MCF 10A (cell line): Measurements from ENCODE around the gene NOX1. TPM values are rescaled to one million over a fixed set of nuclear protein-coding genes. Genes with fewer than 3 reads are reported as not detected.

Source experiments
- BruUV-seq: library from RNA; stranded (reverse); fragments of 400-500 nt; replicated peaks from 2 replicates; lab custom pipeline; 2021; lab: Mats Ljungman, UMichigan
- CTCF ChIA-PET: fragments of 300-600 bp; sonication (Branson Sonifier 250); formaldehyde crosslinking; extraction: SDS; loops from one replicate; lab custom pipeline; 2021; ENCODE audit warnings: antibody characterized with exemption, inconsistent platforms; lab: Yijun Ruan, JAX
- POLR2A ChIA-PET: fragments of 300-600, 350-650 bp; sonication (Branson Sonifier 250); formaldehyde crosslinking; extraction: SDS; loops from one replicate; lab custom pipeline; 2020; ENCODE audit warnings: antibody characterized with exemption, inconsistent platforms; lab: Yijun Ruan, JAX
- DNase-seq: peaks from one replicate; pipeline ENCODE4 v3.0.0-alpha.2; 2018; ENCODE audit not compliant: unreplicated experiment
- H3K27ac Mint-ChIP-seq: one replicate; pipeline ENCODE4 v1.8.0; 2022; ENCODE audit warnings: mild to moderate bottlenecking, low read depth, mixed read lengths; ENCODE audit not compliant: unreplicated experiment
- H3K27me3 Mint-ChIP-seq: one replicate; pipeline ENCODE4 v1.8.0; 2022; ENCODE audit warnings: mixed read lengths; ENCODE audit not compliant: insufficient read depth, unreplicated experiment
- H3K36me3 Mint-ChIP-seq: one replicate; pipeline ENCODE4 v1.8.0; 2022; ENCODE audit warnings: mild to moderate bottlenecking, moderate library complexity, mixed read lengths; ENCODE audit not compliant: insufficient read depth, unreplicated experiment
- H3K4me1 Mint-ChIP-seq: one replicate; pipeline ENCODE4 v1.8.0; 2022; ENCODE audit warnings: mixed read lengths; ENCODE audit not compliant: insufficient read depth, unreplicated experiment
- H3K4me3 Mint-ChIP-seq: one replicate; pipeline ENCODE4 v1.8.0; 2022; ENCODE audit warnings: mild to moderate bottlenecking, moderate library complexity, mixed read lengths; ENCODE audit not compliant: unreplicated experiment
- H3K9me3 Mint-ChIP-seq: one replicate; pipeline ENCODE4 v1.8.0; 2022; ENCODE audit warnings: mixed read lengths; ENCODE audit not compliant: unreplicated experiment
- intact Hi-C: fragments of 100-400 bp; cut with micrococcal nuclease; formaldehyde crosslinking; loops from 2 replicates; pipeline ENCODE4 v1.14.1; 2022
- total RNA-seq: library from RNA; stranded (reverse); gene quantifications from 2 replicates; pipeline ENCODE4 v1.2.3, GENCODE V29; 2022
- TF ChIP-seq, protein P1 (sequence below): fragments of 200-600 bp; IDR thresholded peaks from one replicate; pipeline ENCODE4 v1.8.0; 2022; ENCODE audit warnings: antibody characterized with exemption, mild to moderate bottlenecking; ENCODE audit not compliant: unreplicated experiment

Gene NOX1
- total RNA-seq, 1 experiment from 2014 or later: not detected

DNA sequence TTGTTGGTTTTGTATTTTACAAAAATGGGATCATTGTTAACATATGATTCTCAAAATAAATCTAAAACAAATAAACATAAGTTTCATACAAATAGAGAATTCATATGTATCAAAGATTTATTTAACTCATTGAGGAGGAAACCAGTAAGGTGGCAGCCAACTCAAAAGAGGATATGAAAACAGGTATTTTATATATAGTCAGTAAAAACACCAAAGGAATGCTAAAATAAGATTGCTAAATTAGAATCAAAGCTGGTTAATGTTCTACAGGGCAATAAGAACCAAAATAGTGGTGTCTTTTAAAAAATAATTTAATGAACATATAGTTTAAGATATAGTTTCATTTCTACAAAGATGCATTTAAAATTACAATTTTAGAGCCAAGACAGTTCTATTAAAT, 31.5 kb upstream of the NOX1 start:
- TF ChIP-seq, protein P1, sequence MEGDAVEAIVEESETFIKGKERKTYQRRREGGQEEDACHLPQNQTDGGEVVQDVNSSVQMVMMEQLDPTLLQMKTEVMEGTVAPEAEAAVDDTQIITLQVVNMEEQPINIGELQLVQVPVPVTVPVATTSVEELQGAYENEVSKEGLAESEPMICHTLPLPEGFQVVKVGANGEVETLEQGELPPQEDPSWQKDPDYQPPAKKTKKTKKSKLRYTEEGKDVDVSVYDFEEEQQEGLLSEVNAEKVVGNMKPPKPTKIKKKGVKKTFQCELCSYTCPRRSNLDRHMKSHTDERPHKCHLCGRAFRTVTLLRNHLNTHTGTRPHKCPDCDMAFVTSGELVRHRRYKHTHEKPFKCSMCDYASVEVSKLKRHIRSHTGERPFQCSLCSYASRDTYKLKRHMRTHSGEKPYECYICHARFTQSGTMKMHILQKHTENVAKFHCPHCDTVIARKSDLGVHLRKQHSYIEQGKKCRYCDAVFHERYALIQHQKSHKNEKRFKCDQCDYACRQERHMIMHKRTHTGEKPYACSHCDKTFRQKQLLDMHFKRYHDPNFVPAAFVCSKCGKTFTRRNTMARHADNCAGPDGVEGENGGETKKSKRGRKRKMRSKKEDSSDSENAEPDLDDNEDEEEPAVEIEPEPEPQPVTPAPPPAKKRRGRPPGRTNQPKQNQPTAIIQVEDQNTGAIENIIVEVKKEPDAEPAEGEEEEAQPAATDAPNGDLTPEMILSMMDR: no peak
- ChIA-PET POLR2A (no interaction called here), CTCF (no interaction called here)
- Mint-ChIP-seq H3K36me3 (no peaks in the 10 kb centered on the region), H3K4me3 (no peak overlapping the region), H3K9me3 (no peaks in the 10 kb centered on the region), H3K27ac (no peak overlapping the region), H3K27me3 (peaks cover 56% of the 10 kb centered on the region), H3K4me1 (no peaks in the 10 kb centered on the region)
- intact Hi-C loops: no loop called here
- no peak for DNase-seq
- no TSS peak for BruUV-seq

DNA sequence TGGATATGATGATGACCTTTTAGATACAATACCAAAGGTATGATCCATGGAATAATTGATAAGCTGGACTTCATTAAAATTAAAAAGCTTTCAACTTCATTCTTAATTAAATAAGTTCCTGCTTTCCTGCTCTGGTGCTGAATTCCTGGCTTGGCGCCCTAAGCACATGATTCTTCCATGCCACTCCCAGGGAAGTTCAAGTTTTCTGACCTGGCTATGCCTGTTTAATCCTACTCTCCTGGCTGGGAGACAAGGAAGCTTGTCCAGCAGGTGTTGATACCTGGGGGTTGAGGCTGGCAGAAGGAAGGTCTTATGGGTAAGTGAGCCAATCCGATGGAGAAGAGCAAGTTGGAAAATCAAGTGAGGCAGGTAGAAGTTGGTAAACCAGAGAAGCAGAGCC, 30.3 kb upstream of the NOX1 start:
- intact Hi-C loops: no loop called here
- ChIA-PET CTCF (interaction anchor here (1.2 kb wide), 1 partner anchor 9 kb away, joined by 3 read pairs; no protein-coding TSS in a partner anchor), POLR2A (no interaction called here)
- TF ChIP-seq, protein P1: no peak
- no TSS peak for BruUV-seq
- no peaks in the 10 kb centered on the region for H3K4me1 Mint-ChIP-seq
- no peaks in the 10 kb centered on the region for H3K36me3 Mint-ChIP-seq
- DNase-seq: no peak
- H3K27me3 Mint-ChIP-seq: peaks cover 52% of the 10 kb centered on the region
- no peak overlapping the region for H3K27ac Mint-ChIP-seq
- H3K9me3 Mint-ChIP-seq: no peaks in the 10 kb centered on the region
- no peak overlapping the region for H3K4me3 Mint-ChIP-seq

GRCh38 chrX:100895365-100896075, 21.4 kb upstream of the NOX1 start:
- Mint-ChIP-seq H3K9me3 (no peaks in the 10 kb centered on the region), H3K36me3 (no peaks in the 10 kb centered on the region), H3K27me3 (peaks cover 33% of the 10 kb centered on the region), H3K27ac (no peak overlapping the region), H3K4me3 (no peak overlapping the region), H3K4me1 (peaks cover 6% of the 10 kb centered on the region)
- BruUV-seq: no TSS peak
- intact Hi-C loops: loop anchor here (1.0 to 10.0 kb wide), 4 partner anchors 157 to 392 kb away; partner anchors contain the start of genes CENPI and TRMT2B
- TF ChIP-seq, protein P1: peak; percentile 57
- ChIA-PET CTCF (interaction anchor here (0.6 to 3.8 kb wide), 10 partner anchors 8 to 610 kb away, joined by 3 to 16 read pairs (median 4); partner anchors contain the start of gene TAF7L), POLR2A (interaction anchor here (0.5 kb wide), 1 partner anchor 169 kb away, joined by 4 read pairs; no protein-coding TSS in a partner anchor)
- DNase-seq: peak; percentile 62

DNA sequence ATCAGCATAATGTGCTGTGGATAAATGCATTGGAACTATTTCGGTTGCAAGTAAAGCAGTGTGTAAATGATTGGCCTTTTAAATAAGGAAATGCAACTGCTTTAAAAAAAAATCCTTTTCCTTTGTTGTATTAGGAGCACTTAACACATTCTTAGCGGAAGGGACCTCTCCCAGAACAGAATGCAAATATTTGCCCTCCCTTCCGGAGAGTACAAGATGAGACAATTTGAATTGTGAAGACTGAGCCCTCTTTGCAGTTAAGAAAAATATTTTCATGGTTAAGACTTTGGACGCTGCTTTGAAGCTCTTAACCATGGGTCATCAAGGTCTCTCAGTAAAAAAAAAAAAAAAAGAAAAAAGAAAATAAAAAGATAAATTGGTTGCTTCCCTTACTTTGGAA, 9.5 kb upstream of the NOX1 start:
- TF ChIP-seq, protein P1: no peak
- CTCF ChIA-PET: interaction anchor here (0.6 kb wide), 1 partner anchor 208 kb away, joined by 4 read pairs; no protein-coding TSS in a partner anchor
- H3K27ac Mint-ChIP-seq: no peak overlapping the region
- H3K4me3 Mint-ChIP-seq: no peak overlapping the region
- POLR2A ChIA-PET: no interaction called here
- no peaks in the 10 kb centered on the region for H3K36me3 Mint-ChIP-seq
- H3K9me3 Mint-ChIP-seq: no peaks in the 10 kb centered on the region
- H3K27me3 Mint-ChIP-seq: peaks cover 52% of the 10 kb centered on the region
- no peaks in the 10 kb centered on the region for H3K4me1 Mint-ChIP-seq
- BruUV-seq: no TSS peak
- intact Hi-C loops: no loop called here
- no peak for DNase-seq
